ENCODE results near the gene HSFX3. TPM values are rescaled to one million over a fixed set of nuclear protein-coding genes. Genes with fewer than 3 reads are reported as not detected.
"Not testable (repeated sequence)": the region's sequence is repeated elsewhere in the genome, so short reads cannot be mapped to it uniquely, and the experiment has no call there.

The HSFX3 gene
- total and polyA plus RNA-seq, 2 donors (not counting 1 experiment from before 2014, with no cell fraction given): not detected

DNA sequence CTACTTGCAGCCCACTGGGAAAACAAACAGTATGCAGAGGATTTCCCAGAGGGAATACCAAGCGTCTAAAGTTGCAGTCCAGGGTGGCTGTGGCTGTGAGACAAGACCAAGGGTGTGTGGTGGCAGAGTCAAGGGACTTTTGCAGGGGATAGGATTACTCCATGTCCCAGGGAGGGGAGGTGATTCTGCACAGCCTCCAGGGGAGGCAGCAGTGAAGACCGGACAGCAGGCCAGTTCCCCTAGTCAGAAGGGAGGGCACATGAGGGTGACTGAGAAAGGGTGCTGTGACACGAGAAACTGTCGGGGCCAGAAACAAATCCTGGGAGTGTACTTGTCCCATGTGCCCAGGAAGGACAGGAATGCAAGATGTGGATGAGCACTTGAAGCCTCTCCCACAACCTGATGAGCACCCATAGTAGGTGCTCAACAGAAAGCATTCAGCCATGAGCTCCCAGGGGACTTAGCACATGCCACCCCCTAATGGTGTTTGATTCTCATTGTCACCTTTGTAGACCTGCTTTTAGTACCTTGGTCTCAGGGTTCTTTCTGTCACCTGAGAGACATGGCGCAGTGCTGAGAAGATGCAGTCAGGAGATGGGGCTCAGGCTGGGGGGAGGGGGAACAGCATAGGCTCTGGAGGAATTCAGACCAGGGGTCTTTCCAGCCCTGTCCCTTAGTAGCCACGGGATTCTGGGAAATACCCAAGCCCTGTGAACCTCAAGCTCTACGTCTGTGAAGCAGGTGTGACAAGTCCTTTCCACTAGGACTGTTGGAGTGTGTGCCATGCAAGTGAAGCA lies 18.1 kb upstream of the HSFX3 start:
- H3K27me3 ChIP-seq (replicated peaks in 1 of 4; ENCODE audit: control extremely low read depth in 1 of 4, control insufficient read depth in 3 of 4, insufficient read depth in 4 of 4, low read length in 3 of 4): no peaks in the 10 kb centered on the region
- H3K9me3 Mint-ChIP-seq (ENCODE audit: insufficient read depth): no peaks in the 10 kb centered on the region
- ChIA-PET CTCF (interaction anchor here (0.8 kb wide), 1 partner anchor 40 kb away, joined by 3 read pairs; no protein-coding TSS in a partner anchor), POLR2A (interaction anchor here (0.7 kb wide), 1 partner anchor 71 kb away, joined by 8 read pairs; no protein-coding TSS in a partner anchor)
- H3K27ac Mint-ChIP-seq: no peak overlapping the region
- H3K4me3 ChIP-seq (ENCODE audit: control extremely low read depth in 1 of 5, extremely low read depth in 1 of 5, insufficient read depth in 1 of 5, low read depth in 2 of 5, low read length in 4 of 5): no peak overlapping the region
- H3K27me3 Mint-ChIP-seq: peaks cover 13% of the 10 kb centered on the region
- no peak overlapping the region for H3K9ac ChIP-seq (ENCODE audit: low read length)
- ATAC-seq (ENCODE audit: low read depth) (no peak), DNase-seq (no peak)
- no peaks in the 10 kb centered on the region for H3K79me2 ChIP-seq (ENCODE audit: control insufficient read depth, insufficient read depth, low read length)
- no peaks in the 10 kb centered on the region for H3K4me1 Mint-ChIP-seq
- intact Hi-C loops (cut with micrococcal nuclease): no loop called here
- H3K27ac ChIP-seq (ENCODE audit: low read length in 2 of 2): no peak overlapping the region
- TF ChIP-seq EZH2 (IDR thresholded peaks at IDR 0.05; ENCODE audit: borderline replicate concordance, insufficient read depth, low read depth, low read length, poor library complexity, severe bottlenecking): no peak
- TF ChIP-seq, protein P1, sequence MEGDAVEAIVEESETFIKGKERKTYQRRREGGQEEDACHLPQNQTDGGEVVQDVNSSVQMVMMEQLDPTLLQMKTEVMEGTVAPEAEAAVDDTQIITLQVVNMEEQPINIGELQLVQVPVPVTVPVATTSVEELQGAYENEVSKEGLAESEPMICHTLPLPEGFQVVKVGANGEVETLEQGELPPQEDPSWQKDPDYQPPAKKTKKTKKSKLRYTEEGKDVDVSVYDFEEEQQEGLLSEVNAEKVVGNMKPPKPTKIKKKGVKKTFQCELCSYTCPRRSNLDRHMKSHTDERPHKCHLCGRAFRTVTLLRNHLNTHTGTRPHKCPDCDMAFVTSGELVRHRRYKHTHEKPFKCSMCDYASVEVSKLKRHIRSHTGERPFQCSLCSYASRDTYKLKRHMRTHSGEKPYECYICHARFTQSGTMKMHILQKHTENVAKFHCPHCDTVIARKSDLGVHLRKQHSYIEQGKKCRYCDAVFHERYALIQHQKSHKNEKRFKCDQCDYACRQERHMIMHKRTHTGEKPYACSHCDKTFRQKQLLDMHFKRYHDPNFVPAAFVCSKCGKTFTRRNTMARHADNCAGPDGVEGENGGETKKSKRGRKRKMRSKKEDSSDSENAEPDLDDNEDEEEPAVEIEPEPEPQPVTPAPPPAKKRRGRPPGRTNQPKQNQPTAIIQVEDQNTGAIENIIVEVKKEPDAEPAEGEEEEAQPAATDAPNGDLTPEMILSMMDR (IDR thresholded peaks at IDR 0.05): no peak
- no peaks in the 10 kb centered on the region for H3K4me1 ChIP-seq (ENCODE audit: control insufficient read depth in 2 of 2, insufficient read depth in 2 of 2, low read length in 2 of 2)
- H3K36me3 ChIP-seq (replicated peaks in 1 of 2; ENCODE audit: control extremely low read depth in 1 of 2, control insufficient read depth in 1 of 2, extremely low read depth in 1 of 2, insufficient read depth in 2 of 2, low read length in 1 of 2): no peaks in the 10 kb centered on the region
- no peak overlapping the region for H3K4me2 ChIP-seq (replicated peaks; ENCODE audit: low read depth, low read length, poor library complexity, severe bottlenecking)
- WGBS (ENCODE audit: insufficient coverage): 66% methylated on average over 4 of the region's 7 CpGs
- H3K4me3 Mint-ChIP-seq: no peak overlapping the region
- no peaks in the 10 kb centered on the region for H4K20me1 ChIP-seq (ENCODE audit: control insufficient read depth, insufficient read depth, low read length, poor library complexity, severe bottlenecking)
- no peak overlapping the region for H2AFZ ChIP-seq (ENCODE audit: insufficient read depth, low read depth, low read length, poor library complexity, severe bottlenecking)
- H3K9me3 ChIP-seq (ENCODE audit: control extremely low read depth in 1 of 3, control insufficient read depth in 2 of 3, insufficient read depth in 1 of 3, low read length in 2 of 3): no peaks in the 10 kb centered on the region

DNA sequence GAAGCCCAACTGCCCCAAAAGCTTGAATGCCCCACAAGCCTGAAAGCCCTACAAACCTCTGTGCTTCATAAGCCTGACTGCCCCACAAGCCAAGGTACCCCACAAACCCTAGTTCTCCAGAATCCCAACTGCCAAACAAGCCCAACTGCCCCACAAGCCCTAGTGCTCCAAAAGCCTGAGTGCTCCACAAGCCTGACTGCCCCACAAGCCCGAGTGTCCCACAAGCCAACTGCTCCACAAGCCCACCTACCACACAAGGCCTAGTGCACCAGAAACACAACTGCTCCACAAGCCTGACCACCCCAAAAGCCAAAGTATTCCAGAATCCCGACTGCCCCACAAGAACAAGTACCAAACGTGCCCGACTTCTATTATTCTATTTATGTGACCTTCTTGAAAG lies 13.6 kb upstream of the HSFX3 start:
- Histone ChIP-seq H3K4me1 (ENCODE audit: control insufficient read depth in 2 of 2, insufficient read depth in 2 of 2, low read length in 2 of 2) (no peaks in the 10 kb centered on the region), H2AFZ (ENCODE audit: insufficient read depth, low read depth, low read length, poor library complexity, severe bottlenecking) (no peak overlapping the region), H3K79me2 (ENCODE audit: control insufficient read depth, insufficient read depth, low read length) (no peaks in the 10 kb centered on the region), H3K36me3 (replicated peaks in 1 of 2; ENCODE audit: control extremely low read depth in 1 of 2, control insufficient read depth in 1 of 2, extremely low read depth in 1 of 2, insufficient read depth in 2 of 2, low read length in 1 of 2) (no peaks in the 10 kb centered on the region), H3K4me3 (ENCODE audit: control extremely low read depth in 1 of 5, extremely low read depth in 1 of 5, insufficient read depth in 1 of 5, low read depth in 2 of 5, low read length in 4 of 5) (no peak overlapping the region), H3K4me2 (replicated peaks; ENCODE audit: low read depth, low read length, poor library complexity, severe bottlenecking) (no peak overlapping the region), H3K9ac (ENCODE audit: low read length) (no peak overlapping the region), H3K9me3 (ENCODE audit: control extremely low read depth in 1 of 3, control insufficient read depth in 2 of 3, insufficient read depth in 1 of 3, low read length in 2 of 3) (no peaks in the 10 kb centered on the region), H3K27ac (ENCODE audit: low read length in 2 of 2) (no peak overlapping the region), H3K27me3 (replicated peaks in 1 of 4; ENCODE audit: control extremely low read depth in 1 of 4, control insufficient read depth in 3 of 4, insufficient read depth in 4 of 4, low read length in 3 of 4) (no peaks in the 10 kb centered on the region), H4K20me1 (ENCODE audit: control insufficient read depth, insufficient read depth, low read length, poor library complexity, severe bottlenecking) (no peaks in the 10 kb centered on the region)
- TF ChIP-seq EZH2 (IDR thresholded peaks at IDR 0.05; ENCODE audit: borderline replicate concordance, insufficient read depth, low read depth, low read length, poor library complexity, severe bottlenecking): no peak
- TF ChIP-seq, protein P1 (IDR thresholded peaks at IDR 0.05): no peak
- ChIA-PET CTCF (no interaction called here), POLR2A (no interaction called here)
- no peak for DNase-seq
- Mint-ChIP-seq H3K4me1 (no peaks in the 10 kb centered on the region), H3K27ac (no peak overlapping the region), H3K27me3 (no peaks in the 10 kb centered on the region), H3K4me3 (no peak overlapping the region), H3K9me3 (ENCODE audit: insufficient read depth) (no peaks in the 10 kb centered on the region)
- WGBS (ENCODE audit: insufficient coverage): 90% methylated on average over 1 of the region's 4 CpGs
- ATAC-seq (ENCODE audit: low read depth): no peak
- intact Hi-C loops (cut with micrococcal nuclease): no loop called here

DNA sequence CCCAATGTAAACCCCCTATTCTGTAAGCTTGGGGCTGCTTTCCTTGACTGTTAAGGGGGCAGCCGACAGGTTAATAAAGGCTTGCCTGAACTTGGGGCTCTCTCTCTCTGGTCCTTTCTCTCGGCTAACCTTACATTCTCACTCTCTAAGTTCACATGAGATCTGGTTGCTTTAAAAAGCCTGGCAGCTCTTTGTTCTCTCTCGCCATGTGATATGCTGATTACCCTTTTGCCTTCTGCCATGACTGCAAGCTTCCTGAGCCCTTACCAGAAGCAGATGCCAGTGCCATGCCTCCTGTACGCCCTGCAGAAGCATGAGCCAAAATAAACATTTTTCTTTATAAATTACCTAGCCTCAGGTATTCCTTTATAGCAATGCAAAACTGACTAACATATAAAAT lies 5.5 kb upstream of the HSFX3 start:
- ATAC-seq (ENCODE audit: low read depth); H3K36me3 ChIP-seq (replicated peaks in 1 of 2; ENCODE audit: control extremely low read depth in 1 of 2, control insufficient read depth in 1 of 2, extremely low read depth in 1 of 2, insufficient read depth in 2 of 2, low read length in 1 of 2); H3K27me3 ChIP-seq (replicated peaks in 1 of 4; ENCODE audit: control extremely low read depth in 1 of 4, control insufficient read depth in 3 of 4, insufficient read depth in 4 of 4, low read length in 3 of 4); H2AFZ ChIP-seq (ENCODE audit: insufficient read depth, low read depth, low read length, poor library complexity, severe bottlenecking); POLR2A ChIA-PET; DNase-seq; CTCF ChIA-PET; intact Hi-C loops (cut with micrococcal nuclease); H3K27me3 Mint-ChIP-seq; H3K27ac Mint-ChIP-seq; H3K4me1 Mint-ChIP-seq; H3K9me3 ChIP-seq (ENCODE audit: control extremely low read depth in 1 of 3, control insufficient read depth in 2 of 3, insufficient read depth in 1 of 3, low read length in 2 of 3); H3K9ac ChIP-seq (ENCODE audit: low read length); H3K4me3 ChIP-seq (ENCODE audit: control extremely low read depth in 1 of 5, extremely low read depth in 1 of 5, insufficient read depth in 1 of 5, low read depth in 2 of 5, low read length in 4 of 5); H3K27ac ChIP-seq (ENCODE audit: low read length in 2 of 2); H3K4me3 Mint-ChIP-seq; H3K9me3 Mint-ChIP-seq (ENCODE audit: insufficient read depth); H3K4me1 ChIP-seq (ENCODE audit: control insufficient read depth in 2 of 2, insufficient read depth in 2 of 2, low read length in 2 of 2); H4K20me1 ChIP-seq (ENCODE audit: control insufficient read depth, insufficient read depth, low read length, poor library complexity, severe bottlenecking); H3K4me2 ChIP-seq (replicated peaks; ENCODE audit: low read depth, low read length, poor library complexity, severe bottlenecking); H3K79me2 ChIP-seq (ENCODE audit: control insufficient read depth, insufficient read depth, low read length): not testable (repeated sequence)
- WGBS (ENCODE audit: insufficient coverage): no CpG with 5 or more reads among the region's 4 CpGs
